Epithelial cell of alveolus of lung (primary cell): ENCODE results near the gene DCBLD1. TPM values are rescaled to one million over a fixed set of nuclear protein-coding genes. Genes with fewer than 3 reads are reported as not detected.

Experiments used
- total RNA-seq: library from RNA; depleted of rRNA; stranded (reverse); fragments of >200 nt; gene quantifications from 2 replicates; pipeline ENCODE4 v1.2.1, GENCODE V29; 2015

DCBLD1 gene
- 32.7 and 75.8 TPM in 2 replicates for total RNA-seq

GRCh38 chr6:117482240-117483003 lies at the start of gene DCBLD1:
TSS of gene DCBLD1 (plus strand) at chr6:117482674. CDS start at chr6:117482782, 108 bp downstream.

Other genes starting within 250 kb of the DCBLD1 start
- not detected in 2 replicates for gene VGLL2, start 217.1 kb upstream of the DCBLD1 start, total RNA-seq
- gene ROS1, start 56.7 kb upstream of the DCBLD1 start, total RNA-seq: 0.08 and 1.4 TPM in 2 replicates
- gene GOPC, start 119.8 kb downstream of the DCBLD1 start, total RNA-seq: 30.6 and 40.1 TPM in 2 replicates
- gene NUS1, start 192.8 kb downstream of the DCBLD1 start, total RNA-seq: 24.3 and 30.7 TPM in 2 replicates